GM19035 (cell line): ENCODE results near the gene RASA3.

Experiments used
- ATAC-seq: cut with Tn5 transposase; IDR thresholded peaks from one replicate; pipeline ENCODE4 v1.9.1; 2021; ENCODE audit not compliant: unreplicated experiment

RASA3 gene

GRCh38 chr13:113960276-113960948, 172.0 kb downstream of the RASA3 start:
- ATAC-seq: no peak

- no peak for ATAC-seq
Observed at GRCh38 chr13:113959198-113959597, 173.2 kb downstream of the RASA3 start.

DNA sequence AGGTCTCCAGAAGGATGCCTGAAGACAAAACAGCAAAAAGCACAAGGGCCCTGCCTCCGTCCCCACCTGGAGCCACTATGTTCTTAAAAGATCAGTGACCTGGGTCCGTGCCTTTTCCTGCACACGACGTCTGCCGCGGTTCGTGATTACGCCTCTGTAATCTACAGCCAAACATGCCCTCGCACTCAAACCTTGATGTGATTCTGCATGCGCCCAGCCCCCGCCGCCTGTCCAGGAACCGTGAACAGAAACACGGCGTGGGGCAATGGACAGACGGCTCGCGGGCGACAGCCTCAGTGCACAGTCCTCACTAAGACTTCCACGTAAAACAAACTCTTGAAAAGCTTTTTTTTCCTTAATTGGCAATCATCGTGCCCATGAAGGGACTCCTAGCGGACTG, 174.1 kb downstream of the RASA3 start:
- ATAC-seq: no peak

DNA sequence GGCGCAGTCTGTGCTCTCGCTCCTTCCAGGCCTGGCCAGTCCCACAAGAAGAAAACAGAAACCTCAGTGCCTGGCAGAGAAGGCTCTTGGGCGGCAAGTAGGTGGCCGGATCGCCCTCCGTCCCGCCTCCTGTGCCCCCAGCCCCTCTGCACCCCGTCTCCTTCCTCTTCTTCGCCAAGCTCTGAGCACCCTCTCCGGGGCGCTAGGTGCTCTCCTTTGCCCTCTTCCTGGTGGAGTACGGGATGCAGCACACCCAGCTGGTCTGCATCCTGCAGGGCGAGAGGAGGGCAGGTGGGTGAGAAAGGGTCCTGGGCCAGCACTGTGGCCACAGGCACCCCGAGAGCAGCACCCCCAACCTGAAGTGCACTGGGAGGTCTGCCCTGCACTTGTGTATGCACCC, 175.9 kb downstream of the RASA3 start:
- ATAC-seq: no peak

GRCh38 chr13:113955691-113956090, 176.7 kb downstream of the RASA3 start:
- ATAC-seq: no peak

DNA sequence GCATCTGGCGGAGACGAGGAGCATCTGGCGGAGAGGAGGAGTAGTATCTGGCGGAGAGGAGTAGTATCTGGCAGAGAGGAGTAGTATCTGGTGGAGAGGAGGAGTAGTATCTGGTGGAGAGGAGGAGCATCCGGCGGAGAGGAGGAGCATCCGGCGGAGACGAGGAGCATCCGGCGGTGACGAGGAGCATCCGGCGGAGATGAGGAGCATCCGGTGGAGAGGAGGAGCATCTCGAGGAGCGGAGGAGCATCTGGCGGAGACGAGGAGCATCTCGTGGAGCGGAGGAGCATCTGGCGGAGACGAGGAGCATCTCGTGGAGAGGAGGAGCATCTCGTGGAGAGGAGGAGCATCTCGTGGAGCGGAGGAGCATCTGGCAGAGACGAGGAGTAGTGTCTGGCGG, 177.2 kb downstream of the RASA3 start:
- ATAC-seq: no peak

DNA sequence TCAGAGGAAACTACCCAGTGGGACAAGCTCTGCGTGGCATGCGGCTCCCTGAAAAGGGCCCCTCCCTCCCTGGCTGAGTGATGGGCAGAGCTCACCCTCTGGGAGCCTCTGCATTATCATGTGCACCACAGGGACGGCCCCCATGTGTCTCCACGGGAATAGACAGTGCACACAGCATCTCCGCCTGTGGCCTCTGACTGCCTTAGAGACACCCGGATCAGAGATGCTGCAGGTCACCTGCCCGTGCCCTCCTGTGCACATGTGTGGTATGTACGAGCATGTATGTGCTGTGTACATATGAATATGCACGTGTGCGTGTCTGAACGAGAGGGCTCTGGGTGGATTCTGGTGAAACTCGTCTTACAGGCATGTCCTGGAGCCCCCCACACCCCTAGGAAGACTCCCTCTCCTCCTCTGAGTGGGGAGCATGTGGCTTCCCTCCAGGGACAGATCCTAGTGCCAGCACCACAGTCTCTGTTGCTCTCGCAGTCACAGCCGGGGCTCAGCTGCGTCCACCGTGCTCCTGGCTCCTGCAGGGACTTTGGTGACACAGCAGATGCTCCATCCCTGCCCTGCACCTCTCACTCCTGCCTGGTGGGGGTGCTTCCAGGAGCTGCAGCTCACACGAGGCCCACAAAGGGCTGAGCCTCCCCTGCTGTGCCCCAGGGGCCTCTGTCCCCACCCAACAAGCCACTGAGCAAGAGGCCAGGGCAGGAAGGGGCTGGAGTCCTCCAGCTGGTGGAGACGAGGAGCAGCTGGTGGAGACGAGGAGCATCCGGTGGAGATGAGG, 178.2 kb downstream of the RASA3 start:
- ATAC-seq: no peak

DNA sequence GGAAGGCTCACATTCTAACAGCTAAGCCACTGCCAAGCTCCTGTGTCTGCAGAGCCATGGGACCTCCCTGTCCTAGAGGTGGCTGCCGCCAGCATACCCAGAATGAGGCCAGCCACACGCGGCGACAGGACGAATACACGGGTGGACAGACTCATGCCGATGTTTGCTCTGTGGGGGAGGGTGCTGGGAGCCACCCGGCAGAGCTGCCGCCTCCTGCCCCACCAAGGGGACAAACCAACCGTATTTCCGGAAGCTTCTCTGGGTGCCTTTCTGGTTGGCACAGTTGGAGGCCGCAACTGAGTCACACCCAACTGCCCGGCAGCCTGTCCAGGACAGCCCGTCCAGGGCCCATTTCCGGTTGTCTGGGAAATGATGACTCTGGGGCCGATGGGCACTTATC, 178.9 kb downstream of the RASA3 start:
- no peak for ATAC-seq

- no peak for ATAC-seq
Observed at GRCh38 chr13:113952983-113953520, 179.4 kb downstream of the RASA3 start.

GRCh38 chr13:113952151-113952982, 180.1 kb downstream of the RASA3 start:
- no peak for ATAC-seq

- no peak for ATAC-seq
Observed at GRCh38 chr13:113951246-113951999, 181.0 kb downstream of the RASA3 start.

DNA sequence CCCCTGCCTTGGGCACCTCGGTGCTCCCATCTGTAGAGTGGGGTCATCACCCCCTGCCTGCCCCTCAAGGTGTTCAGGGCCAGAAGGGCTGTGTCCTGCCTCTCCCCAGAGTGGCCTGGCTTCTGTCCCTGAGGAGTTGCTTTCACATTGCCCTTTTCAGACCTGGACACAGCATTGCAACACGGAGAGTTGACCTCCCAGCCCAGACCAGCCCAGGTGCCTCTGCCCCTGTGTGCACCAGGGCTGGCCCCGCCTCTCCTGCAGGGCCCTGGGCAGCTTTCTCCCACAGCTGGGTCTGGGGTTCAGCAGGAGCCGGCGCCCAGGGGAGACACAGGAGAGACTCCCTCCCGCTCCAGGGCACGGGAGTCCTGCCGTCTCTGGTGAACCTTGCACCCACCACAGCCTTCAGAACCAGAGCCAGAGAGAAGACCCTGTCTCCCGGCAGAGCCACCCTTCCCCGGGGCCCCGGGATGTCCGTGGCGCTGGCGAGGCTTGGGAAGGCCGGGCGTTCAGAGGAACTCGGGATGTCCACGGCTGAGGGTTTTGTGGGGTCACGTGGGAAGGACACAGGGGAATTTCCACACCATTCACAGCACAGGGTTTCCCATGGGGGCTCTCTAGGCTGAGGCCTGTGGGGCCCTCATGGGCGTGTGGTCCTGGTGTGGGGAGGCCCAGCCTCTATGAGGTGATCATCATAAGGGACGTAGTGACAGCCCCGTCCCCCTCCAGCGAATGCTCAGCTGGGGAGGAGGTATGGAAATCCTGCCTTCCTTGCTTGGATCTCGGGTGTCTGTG, 181.8 kb downstream of the RASA3 start:
- ATAC-seq: no peak

- ATAC-seq: no peak
Observed at GRCh38 chr13:113949546-113949945, 182.9 kb downstream of the RASA3 start.

DNA sequence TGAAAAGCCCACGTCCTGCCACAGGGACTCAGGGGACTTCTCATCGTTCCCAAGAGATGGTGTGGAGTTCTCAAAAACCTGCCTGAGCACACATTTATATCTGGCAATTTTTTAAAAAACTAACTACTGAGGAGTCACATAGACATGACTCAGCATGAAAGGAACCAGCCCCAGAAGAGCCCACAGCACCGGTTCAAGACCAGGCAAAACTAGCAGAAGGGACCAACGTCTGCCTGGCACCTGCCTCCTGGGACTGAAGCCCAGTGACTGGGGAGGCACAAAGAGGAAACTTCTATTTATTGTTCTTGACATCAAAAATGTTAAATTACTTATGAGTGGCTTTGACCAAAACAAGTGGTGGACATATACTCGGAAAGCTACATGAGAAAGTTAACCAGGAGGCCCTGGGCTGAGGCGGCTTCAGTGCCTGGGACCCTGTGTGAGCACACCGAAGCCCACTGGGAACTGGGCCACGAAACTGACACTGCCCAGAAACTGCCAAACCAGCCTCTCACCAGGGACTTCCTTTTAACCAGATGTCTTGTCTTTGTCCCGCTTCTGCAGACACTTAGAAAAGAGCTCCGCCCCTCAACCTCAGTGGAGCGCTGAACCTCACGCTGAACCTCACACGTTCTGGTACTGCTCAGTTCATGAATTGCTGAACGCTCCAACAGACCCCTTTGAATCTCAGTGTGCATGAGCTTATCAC, 184.2 kb downstream of the RASA3 start:
- no peak for ATAC-seq

- ATAC-seq: no peak
Observed at GRCh38 chr13:113947311-113948033, 185.0 kb downstream of the RASA3 start.

- ATAC-seq: no peak
Observed at GRCh38 chr13:113946409-113947181, 185.8 kb downstream of the RASA3 start.

DNA sequence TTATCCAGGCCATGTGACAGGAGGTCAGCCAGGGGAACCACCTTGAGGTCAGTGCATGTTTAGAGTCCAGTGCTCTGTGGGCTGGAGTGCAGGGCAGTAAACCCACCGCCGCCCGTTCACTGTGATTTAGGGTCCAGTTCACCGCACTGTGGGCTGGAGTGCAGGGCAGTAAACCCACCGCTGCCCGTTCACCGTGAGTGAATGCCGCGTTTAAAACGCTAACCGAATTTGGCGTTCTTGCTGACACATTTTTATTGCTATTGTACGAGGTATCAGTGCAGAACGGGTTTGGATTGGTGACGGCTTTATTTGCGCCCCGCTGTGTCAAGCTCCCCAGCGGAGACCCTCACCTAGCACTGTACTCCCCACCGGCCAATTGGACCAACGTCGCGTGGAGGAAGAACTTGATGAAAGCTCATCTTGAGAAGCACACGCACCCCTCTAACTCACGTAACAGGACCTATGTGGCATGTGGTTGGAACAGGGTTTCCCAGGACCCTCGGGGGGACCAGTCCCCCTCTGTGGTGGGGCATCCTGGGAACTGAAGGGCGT, 186.5 kb downstream of the RASA3 start:
- no peak for ATAC-seq
